SK-N-SH treated with all-trans-retinoic acid at 6 μM for 48 hours (cell line): ENCODE measurements around the gene ADGRF1.
A peak's percentile ranks its signal among the peaks of the same experiment; 100 is the strongest.

Experiments
- ATAC-seq: fragments of 200-7000 bp; cut with Tn5 transposase; 3 replicates; pipeline ENCODE4 v1.9.1; 2020; ENCODE audit warnings: mild to moderate bottlenecking, moderate library complexity
- ARNTL ChIP-seq: fragments of 450-650 bp; formaldehyde crosslinking; IDR thresholded peaks from 2 replicates; pipeline ENCODE4 v1.5.0; 2020; ENCODE audit warnings: low read depth, mild to moderate bottlenecking, moderate library complexity, borderline replicate concordance
- BACH2 ChIP-seq: fragments of 250-450 bp; sonication (Bioruptor Pico); IDR thresholded peaks from 2 replicates; pipeline ENCODE4 v1.9.0; 2021; ENCODE audit warnings: mild to moderate bottlenecking, borderline replicate concordance
- CSDC2 ChIP-seq: fragments of 250-450 bp; sonication (Bioruptor Pico); IDR thresholded peaks from 2 replicates; pipeline ENCODE4 v1.5.0; 2020; ENCODE audit warnings: mild to moderate bottlenecking, moderate library complexity
- CSRNP3 ChIP-seq: fragments of 250-450 bp; sonication (Bioruptor Pico); IDR thresholded peaks from 2 replicates; pipeline ENCODE4 v1.5.1; 2021; ENCODE audit warnings: mild to moderate bottlenecking, moderate library complexity
- ESRRG ChIP-seq: fragments of 250-450 bp; sonication (Bioruptor Pico); IDR thresholded peaks from 2 replicates; pipeline ENCODE4 v1.6.1; 2021; ENCODE audit warnings: mild to moderate bottlenecking
- GLIS3 ChIP-seq: fragments of 250-450 bp; sonication (Bioruptor Pico); IDR thresholded peaks from 2 replicates; pipeline ENCODE4 v1.5.0; 2020; ENCODE audit warnings: mild to moderate bottlenecking, moderate library complexity
- ISL1 ChIP-seq: fragments of 250-450 bp; sonication (Bioruptor Pico); IDR thresholded peaks from 2 replicates; pipeline ENCODE4 v2.1.2; 2022; ENCODE audit warnings: mild to moderate bottlenecking, moderate library complexity
- OSR1 ChIP-seq: fragments of 250-450 bp; sonication (Bioruptor Pico); IDR thresholded peaks from 2 replicates; pipeline ENCODE4 v1.8.0; 2022; ENCODE audit warnings: moderate library complexity, mild to moderate bottlenecking, inconsistent platforms
- PATZ1 ChIP-seq: fragments of 250-450 bp; sonication (Bioruptor Pico); IDR thresholded peaks from 2 replicates; pipeline ENCODE4 v1.8.0; 2020; ENCODE audit warnings: mild to moderate bottlenecking, moderate library complexity, borderline replicate concordance
- POU6F1 ChIP-seq: fragments of 250-450 bp; sonication (Bioruptor Pico); IDR thresholded peaks from 2 replicates; pipeline ENCODE4 v1.8.0; 2021; ENCODE audit warnings: low read depth, mild to moderate bottlenecking, moderate library complexity, borderline replicate concordance
- PPARA ChIP-seq: fragments of 250-450 bp; sonication (Bioruptor Pico); IDR thresholded peaks from 2 replicates; pipeline ENCODE4 v1.5.0; 2020; ENCODE audit warnings: mild to moderate bottlenecking, borderline replicate concordance
- RARB ChIP-seq: fragments of 250-450 bp; sonication (Bioruptor Pico); IDR thresholded peaks from 2 replicates; pipeline ENCODE4 v1.8.0; 2021; ENCODE audit warnings: mild to moderate bottlenecking, moderate library complexity
- SNAI2 ChIP-seq: fragments of 250-450 bp; sonication (Bioruptor Pico); IDR thresholded peaks from 2 replicates; pipeline ENCODE4 v1.5.0; 2020; ENCODE audit warnings: mild to moderate bottlenecking, moderate library complexity
- TCF4 ChIP-seq: fragments of 250-450 bp; sonication (Bioruptor Pico); IDR thresholded peaks from 2 replicates; pipeline ENCODE4 v1.8.0; 2021; ENCODE audit warnings: mild to moderate bottlenecking, moderate library complexity, borderline replicate concordance
- TOX ChIP-seq: fragments of 250-450 bp; sonication (Bioruptor Pico); IDR thresholded peaks from 2 replicates; pipeline ENCODE4 v1.8.0; 2021; ENCODE audit warnings: mild to moderate bottlenecking, moderate library complexity, borderline replicate concordance
- TSHZ2 ChIP-seq: fragments of 250-450 bp; sonication (Bioruptor Pico); IDR thresholded peaks from 2 replicates; pipeline ENCODE4 v1.5.0; 2020; ENCODE audit warnings: mild to moderate bottlenecking, moderate library complexity
- ZC3H10 ChIP-seq: fragments of 250-450 bp; sonication (Bioruptor Pico); IDR thresholded peaks from 2 replicates; pipeline ENCODE4 v1.5.1; 2021; ENCODE audit warnings: mild to moderate bottlenecking, moderate library complexity
- ZFP3 ChIP-seq: fragments of 250-450 bp; sonication (Bioruptor Pico); IDR thresholded peaks from 2 replicates; pipeline ENCODE4 v1.5.0; 2020; ENCODE audit warnings: mild to moderate bottlenecking, moderate library complexity
- ZNF565 ChIP-seq: fragments of 450-650 bp; formaldehyde crosslinking; conservative IDR thresholded peaks from 2 replicates; pipeline ENCODE4 v1.5.0; 2020; ENCODE audit warnings: low read depth, mild to moderate bottlenecking, moderate library complexity
- ZNF70 ChIP-seq: fragments of 450-650 bp; formaldehyde crosslinking; IDR thresholded peaks from 2 replicates; pipeline ENCODE4 v1.5.0; 2020; ENCODE audit warnings: mild to moderate bottlenecking, moderate library complexity
- ZNF8 ChIP-seq: fragments of 450-650 bp; formaldehyde crosslinking; IDR thresholded peaks from 2 replicates; pipeline ENCODE4 v1.5.0; 2020; ENCODE audit warnings: mild to moderate bottlenecking, moderate library complexity

ADGRF1 gene

GRCh38 chr6:47086051-47086770 lies 44.1 kb upstream of the ADGRF1 start:
- ATAC-seq, result no peak
- TF ChIP-seq ESRRG (no peak), ZNF8 (CRISPR knock-in tag) (no peak), BACH2 (CRISPR knock-in tag) (no peak), CSDC2 (CRISPR knock-in tag) (no peak), PPARA (CRISPR knock-in tag) (no peak), TOX (CRISPR knock-in tag) (no peak), GLIS3 (CRISPR knock-in tag) (no peak), ZC3H10 (CRISPR knock-in tag) (no peak), TCF4 (CRISPR knock-in tag) (no peak)

GRCh38 chr6:47084610-47085009 lies 42.5 kb upstream of the ADGRF1 start:
- ATAC-seq, result peak; percentile 29
- TF ChIP-seq RARB (no peak), ZNF565 (CRISPR knock-in tag) (no peak), SNAI2 (CRISPR knock-in tag) (no peak), OSR1 (CRISPR knock-in tag) (no peak), TSHZ2 (no peak), CSDC2 (CRISPR knock-in tag) (no peak), ZNF70 (CRISPR knock-in tag) (no peak), POU6F1 (CRISPR knock-in tag) (no peak), TOX (CRISPR knock-in tag) (no peak), GLIS3 (CRISPR knock-in tag) (no peak), ARNTL (no peak)

- ATAC-seq, result peak; percentile 99
- TF ChIP-seq RARB (0 out of 2 replicates have a peak, but pooled peaks have one; percentile 26), ESRRG (no peak), ZNF8 (CRISPR knock-in tag) (0 out of 2 replicates have a peak, but pooled peaks have one; percentile 52), CSDC2 (CRISPR knock-in tag) (no peak), ZNF70 (CRISPR knock-in tag) (no peak), ZFP3 (CRISPR knock-in tag) (no peak), SNAI2 (CRISPR knock-in tag) (no peak), GLIS3 (CRISPR knock-in tag) (0 out of 2 replicates have a peak, but pooled peaks have one; percentile 60), BACH2 (CRISPR knock-in tag) (no peak), ARNTL (no peak), PPARA (CRISPR knock-in tag) (no peak), ZC3H10 (CRISPR knock-in tag) (peak; percentile 67; the same call in 1 of the 2 replicates), PATZ1 (CRISPR knock-in tag) (peak; percentile 43; the same call in 1 of the 2 replicates), TCF4 (CRISPR knock-in tag) (peak; percentile 96), TSHZ2 (peak; percentile 99), OSR1 (CRISPR knock-in tag) (no peak), CSRNP3 (CRISPR knock-in tag) (no peak), ISL1 (CRISPR knock-in tag) (peak; percentile 89), POU6F1 (CRISPR knock-in tag) (0 out of 2 replicates have a peak, but pooled peaks have one; percentile 28), TOX (CRISPR knock-in tag) (peak; percentile 73), ZNF565 (CRISPR knock-in tag) (no peak)
These were observed 41.5 kb upstream of the ADGRF1 start for GRCh38 chr6:47083586-47084047.
